H1 (cell line): Measurements from ENCODE around the gene CD1D. TPM values are rescaled to one million over a fixed set of nuclear protein-coding genes. Genes with fewer than 3 reads are reported as not detected.

Experiments used
- CTCF ChIA-PET: fragments of 300-600 bp; sonication (Branson Sonifier 250); formaldehyde crosslinking; loops from one replicate; lab custom pipeline; 2021; ENCODE audit not compliant: partially characterized antibody; lab: Charles Lee
- POLR2A ChIA-PET: fragments of 300-600 bp; sonication (Branson Sonifier 250); formaldehyde crosslinking; loops from one replicate; lab custom pipeline; 2021; ENCODE audit warnings: inconsistent platforms; ENCODE audit not compliant: partially characterized antibody; lab: Charles Lee
- DNase-seq, 2 experiments: peaks; one replicate each; pipeline versions ENCODE4 v3.0.0 to v3.0.0-alpha.2; 2010 to 2022; ENCODE audit warnings: low spot score in 2 of 2, low read depth in 1 of 2, mixed read lengths in 1 of 2
- FAIRE-seq: peaks from 2 replicates; lab custom pipeline; 2011; peaks lifted over from hg19 to GRCh38; lab: Jason Lieb, UNC
- H2AFZ ChIP-seq: 2 replicates; pipeline ENCODE4 v1.8.1; 2012; ENCODE audit warnings: low read length, inconsistent platforms
- H2AK5ac ChIP-seq: 2 replicates; pipeline ENCODE4 v1.6.1; 2013; ENCODE audit warnings: low read depth, low read length
- H2BK120ac ChIP-seq: replicated peaks from 2 replicates; pipeline ENCODE3; 2013; ENCODE audit warnings: low read depth, low read length, inconsistent platforms
- H2BK12ac ChIP-seq: 2 replicates; pipeline ENCODE4 v1.6.1; 2013; ENCODE audit warnings: low read depth, low read length
- H2BK15ac ChIP-seq: 2 replicates; pipeline ENCODE4 v1.6.1; 2013; ENCODE audit warnings: low read length
- H2BK20ac ChIP-seq: 2 replicates; pipeline ENCODE4 v1.6.1; 2013; ENCODE audit warnings: low read length
- H2BK5ac ChIP-seq: 2 replicates; pipeline ENCODE4 v1.6.1; 2013; ENCODE audit warnings: low read depth, low read length
- H3K14ac ChIP-seq: 2 replicates; pipeline ENCODE4 v1.6.1; 2013; ENCODE audit warnings: inconsistent platforms; ENCODE audit not compliant: insufficient read length
- H3K18ac ChIP-seq: 2 replicates; pipeline ENCODE4 v1.6.1; 2013; ENCODE audit warnings: low read length; ENCODE audit errors: extremely low read depth
- H3K23ac ChIP-seq: 2 replicates; pipeline ENCODE4 v1.6.1; 2013; ENCODE audit warnings: inconsistent platforms; ENCODE audit not compliant: insufficient read length
- H3K23me2 ChIP-seq: 2 replicates; pipeline ENCODE4 v1.6.1; 2013; ENCODE audit warnings: low read depth, low read length
- H3K27ac ChIP-seq: 2 replicates; pipeline ENCODE4 v1.6.1; 2011; ENCODE audit warnings: low read depth, low read length, inconsistent platforms
- H3K27me3 ChIP-seq, 4 experiments: replicated peaks in 1 of 4; 1 replicate in 1 of 4; 2 replicates in 3 of 4; pipeline versions ENCODE4 v1.6.1 to v1.8.1; 2011 to 2013; ENCODE audit warnings: low read length in 3 of 4, mild to moderate bottlenecking in 3 of 4, inconsistent platforms in 2 of 4, mixed read lengths in 2 of 4, moderate library complexity in 1 of 4; ENCODE audit not compliant: control insufficient read depth in 3 of 4, insufficient read depth in 3 of 4; ENCODE audit errors: extremely low read depth in 1 of 4
- H3K36me3 ChIP-seq, 4 experiments: 2 replicates each; pipeline versions ENCODE4 v1.6.1 to v1.8.1; 2011 to 2013; ENCODE audit warnings: mild to moderate bottlenecking in 4 of 4, low read length in 3 of 4, moderate library complexity in 2 of 4, control low read depth in 1 of 4, inconsistent platforms in 1 of 4; ENCODE audit not compliant: insufficient read depth in 4 of 4, control insufficient read depth in 2 of 4
- H3K4ac ChIP-seq: replicated peaks from 2 replicates; pipeline ENCODE3; 2013; ENCODE audit warnings: low read length, low read depth, mixed read lengths, inconsistent platforms; ENCODE audit not compliant: insufficient read length
- H3K4me1 ChIP-seq, 4 experiments: replicated peaks in 1 of 4; 1 replicate in 1 of 4; 2 replicates in 3 of 4; pipeline versions ENCODE4 v1.6.1 to v1.8.1; 2011 to 2013; ENCODE audit warnings: low read length in 3 of 4, inconsistent platforms in 2 of 4, mixed read lengths in 1 of 4; ENCODE audit not compliant: insufficient read depth in 4 of 4, control insufficient read depth in 3 of 4
- H3K4me2 ChIP-seq, 2 experiments: 2 replicates each; pipeline versions ENCODE4 v1.6.1 to v1.8.1; 2011 to 2013; ENCODE audit warnings: low read depth in 2 of 2, low read length in 2 of 2, control low read depth in 1 of 2, inconsistent platforms in 1 of 2, mild to moderate bottlenecking in 1 of 2; ENCODE audit not compliant: insufficient read depth in 1 of 2
- H3K4me3 ChIP-seq, 4 experiments: fragments of 200-600, 300-600 bp in 1 of 4; sonication (generic), shearing (Covaris generic), sonication (Bioruptor Twin) in 1 of 4; 2 replicates each; pipeline versions ENCODE4 v1.5.1 to v1.8.1; 2011 to 2016; ENCODE audit warnings: low read length in 4 of 4, low read depth in 3 of 4, control low read depth in 2 of 4, inconsistent platforms in 2 of 4, mild to moderate bottlenecking in 2 of 4, mixed read lengths in 1 of 4, moderate library complexity in 1 of 4; ENCODE audit not compliant: insufficient read depth in 2 of 4; ENCODE audit errors: extremely low read depth in 1 of 4
- H3K56ac ChIP-seq: replicated peaks from 2 replicates; pipeline ENCODE3; 2013; ENCODE audit warnings: low read depth, mild to moderate bottlenecking, mixed read lengths, low read length, inconsistent platforms; ENCODE audit not compliant: insufficient read length
- H3K79me1 ChIP-seq: 2 replicates; pipeline ENCODE4 v1.6.1; 2013; ENCODE audit warnings: low read depth, low read length, control low read depth
- H3K79me2 ChIP-seq, 2 experiments: 2 replicates each; pipeline versions ENCODE4 v1.6.1 to v1.8.1; 2012 to 2013; ENCODE audit warnings: low read length in 2 of 2, mild to moderate bottlenecking in 2 of 2, inconsistent platforms in 1 of 2; ENCODE audit not compliant: insufficient read depth in 2 of 2, control insufficient read depth in 1 of 2
- H3K9ac ChIP-seq, 4 experiments: replicated peaks in 1 of 4; 1 replicate in 1 of 4; 2 replicates in 3 of 4; pipeline versions ENCODE4 v1.6.1 to v1.8.1; 2011 to 2013; ENCODE audit warnings: low read depth in 3 of 4, low read length in 3 of 4, control low read depth in 2 of 4, mild to moderate bottlenecking in 2 of 4, moderate library complexity in 2 of 4, inconsistent platforms in 1 of 4; ENCODE audit errors: extremely low read depth in 1 of 4
- H3K9me3 ChIP-seq, 2 experiments: 2 replicates each; pipeline versions ENCODE4 v1.6.1 to v1.8.1; 2012 to 2013; ENCODE audit warnings: mild to moderate bottlenecking in 2 of 2, moderate library complexity in 2 of 2, control low read depth in 1 of 2, inconsistent platforms in 1 of 2, low read depth in 1 of 2, low read length in 1 of 2, mixed read lengths in 1 of 2; ENCODE audit not compliant: insufficient read depth in 2 of 2
- H4K20me1 ChIP-seq, 2 experiments: replicated peaks in 1 of 2; 2 replicates each; pipeline versions ENCODE3 to v1.8.1; 2011 to 2013; ENCODE audit warnings: inconsistent platforms in 2 of 2, low read length in 2 of 2, mild to moderate bottlenecking in 1 of 2; ENCODE audit not compliant: insufficient read depth in 2 of 2, control insufficient read depth in 1 of 2
- H4K5ac ChIP-seq: 2 replicates; pipeline ENCODE4 v1.6.1; 2013; ENCODE audit warnings: low read length, low read depth, mixed read lengths, inconsistent platforms; ENCODE audit not compliant: insufficient read length
- H4K8ac ChIP-seq: 2 replicates; pipeline ENCODE4 v1.8.0; 2013; ENCODE audit warnings: mild to moderate bottlenecking, moderate library complexity, low read length, inconsistent platforms; ENCODE audit not compliant: insufficient read depth; ENCODE audit errors: extremely low read depth
- H4K91ac ChIP-seq: replicated peaks from 2 replicates; pipeline ENCODE3; 2013; ENCODE audit warnings: low read length, mixed read lengths, inconsistent platforms; ENCODE audit not compliant: insufficient read length
- CBX5 ChIP-seq: fragments of 300-800, 300-1000 bp; sonication (generic); IDR thresholded peaks from 2 replicates; pipeline ENCODE4 v1.7.1; 2016; ENCODE audit warnings: antibody characterized with exemption, low read length, low read depth
- CBX8 ChIP-seq: fragments of 300-800, 300-1000 bp; sonication (generic); IDR thresholded peaks from 2 replicates; pipeline ENCODE4 v1.7.1; 2016; ENCODE audit warnings: low read depth, low read length, borderline replicate concordance
- CTBP2 ChIP-seq: IDR thresholded peaks from 2 replicates; pipeline ENCODE4 v1.7.0; 2011; ENCODE audit warnings: borderline replicate concordance, mild to moderate bottlenecking, moderate library complexity, mixed read lengths, low read length; ENCODE audit not compliant: insufficient read depth, insufficient read length
- HDAC2 ChIP-seq, 2 experiments: fragments of 300-600 bp in 1 of 2; sonication (generic) in 1 of 2; IDR thresholded peaks; 2 replicates each; pipeline ENCODE4 v1.6.1; 2011 to 2012; ENCODE audit warnings: low read depth in 2 of 2, low read length in 2 of 2, mild to moderate bottlenecking in 2 of 2, moderate library complexity in 2 of 2, borderline replicate concordance in 1 of 2, inconsistent platforms in 1 of 2
- HDAC6 ChIP-seq: IDR thresholded peaks from one replicate; pipeline ENCODE4 v1.7.1; 2012; ENCODE audit warnings: low read depth, mild to moderate bottlenecking, inconsistent platforms, low read length, moderate library complexity
- JUN ChIP-seq: IDR thresholded peaks from 2 replicates; pipeline ENCODE4 v1.6.1; 2011; ENCODE audit warnings: low read depth, mild to moderate bottlenecking, improper control_type of control experiment, low read length
- KDM1A ChIP-seq: fragments of 200-600, 300-600 bp; sonication (generic); IDR thresholded peaks from 2 replicates; pipeline ENCODE4 v1.7.1; 2016; ENCODE audit warnings: mild to moderate bottlenecking, low read length, borderline replicate concordance
- SIRT6 ChIP-seq: IDR thresholded peaks from one replicate; pipeline ENCODE4 v1.7.1; 2012; ENCODE audit warnings: low read length, inconsistent platforms
- SIX5 ChIP-seq: IDR thresholded peaks from 2 replicates; pipeline ENCODE4 v1.6.1; 2011; ENCODE audit warnings: mild to moderate bottlenecking, low read depth, low read length
- SP2 ChIP-seq: IDR thresholded peaks from 2 replicates; pipeline ENCODE4 v1.6.1; 2012; ENCODE audit warnings: mild to moderate bottlenecking, low read length, inconsistent platforms
- SP4 ChIP-seq: IDR thresholded peaks from 2 replicates; pipeline ENCODE4 v1.6.1; 2012; ENCODE audit warnings: low read length, inconsistent platforms
- SUZ12 ChIP-seq: fragments of 200-600 bp; sonication (generic); IDR thresholded peaks from 2 replicates; pipeline ENCODE4 v1.6.1; 2012; ENCODE audit warnings: mild to moderate bottlenecking, inconsistent platforms, low read length, moderate library complexity, mixed read lengths
- YY1 ChIP-seq: IDR thresholded peaks from 2 replicates; pipeline ENCODE4 v1.6.1; 2011; ENCODE audit warnings: low read depth, mild to moderate bottlenecking, low read length
- polyA plus RNA-seq, 7 experiments: library from polyadenylated mRNA; depleted of rRNA in 3 of 7; stranded (reverse) in 5 of 7; unstranded in 2 of 7; fragments of >200 nt in 5 of 7; fragments of 200-250 nt in 2 of 7; gene quantifications; 1 replicate in 5 of 7; 2 replicates in 1 of 7; 4 replicates in 1 of 7; pipeline versions ENCODE4 v1.2.1 to v1.2.3, GENCODE V29; 2011 to 2013; ENCODE audit warnings: missing spikeins in 2 of 7, mixed read lengths in 2 of 7
- total RNA-seq: library from RNA; stranded (reverse); fragmentation: NEBNext Ultra II Directional; extraction: Animal tissue kit (Norgen Biotek cat#: 25700); gene quantifications from 2 replicates; pipeline ENCODE4 v1.2.1, GENCODE V29; 2021

CD1D gene
- total and polyA plus RNA-seq, 2 of the 8 experiments (the other 6 are each of a cell fraction or from before 2014, with no cell fraction given): 1.1 to 1.6 TPM

GRCh38 chr1:158145173-158145719 is 35.4 kb upstream of the CD1D start:
- Histone ChIP-seq H4K8ac (no peak overlapping the region), H2BK120ac (no peak overlapping the region), H2AFZ (no peak overlapping the region), H3K23me2 (peaks cover 4% of the 10 kb centered on the region), H2BK15ac (no peak overlapping the region), H3K79me2 (no peaks in the 10 kb centered on the region), H3K4ac (no peak overlapping the region), H3K9ac (no peak overlapping the region), H3K4me3 (no peak overlapping the region), H3K27me3 (peaks cover 0 to 13% (median 4%) of the 10 kb centered on the region in 4 experiments; a peak in 3 of 7 replicates), H3K18ac (no peak overlapping the region), H2BK5ac (no peak overlapping the region), H4K20me1 (peaks cover 0 to 1% of the 10 kb centered on the region in 2 experiments), H3K14ac (no peak overlapping the region), H3K4me2 (no peak overlapping the region), H3K23ac (no peak overlapping the region), H4K91ac (no peak overlapping the region), H3K36me3 (no peaks in the 10 kb centered on the region), H4K5ac (no peak overlapping the region), H3K27ac (no peak overlapping the region), H2BK20ac (no peak overlapping the region), H2AK5ac (no peak overlapping the region), H3K9me3 (no peaks in the 10 kb centered on the region), H3K4me1 (peaks cover 0 to 2% (median 0%) of the 10 kb centered on the region in 4 experiments; a peak in 2 of 7 replicates), H3K56ac (no peak overlapping the region), H2BK12ac (no peak overlapping the region), H3K79me1 (no peaks in the 10 kb centered on the region)
- no peak for TF ChIP-seq CBX8
- TF ChIP-seq SUZ12: no peak
- no peak for TF ChIP-seq HDAC2 (IDR thresholded peaks at IDR 0.05; ENCODE audit: borderline replicate concordance in 1 of 2, low read depth in 2 of 2, low read length in 2 of 2)
- TF ChIP-seq SIX5: no peak
- TF ChIP-seq KDM1A: no peak
- TF ChIP-seq SIRT6: no peak
- TF ChIP-seq CTBP2: no peak
- no peak for TF ChIP-seq YY1
- TF ChIP-seq SP4: no peak
- no peak for TF ChIP-seq SP2
- TF ChIP-seq CBX5: no peak
- no peak for TF ChIP-seq HDAC6
- no peak for TF ChIP-seq JUN
- DNase-seq (no peak), FAIRE-seq (no peak)
- POLR2A ChIA-PET: interaction anchor here (0.6 kb wide), 1 partner anchor 165 kb away, joined by 4 read pairs; no protein-coding TSS in a partner anchor
- CTCF ChIA-PET: interaction anchor here (0.6 to 1.7 kb wide), 3 partner anchors 16 to 176 kb away, joined by 3 to 6 read pairs (median 4); no protein-coding TSS in a partner anchor
